K562 (cell line): ENCODE measurements around the gene ARMH4. TPM values are rescaled to one million over a fixed set of nuclear protein-coding genes. Genes with fewer than 3 reads are reported as not detected.

Experiments used
- ATAC-seq: fragments of 200-7000 bp; cut with Tn5 transposase; 3 replicates; pipeline ENCODE4 v1.9.1; 2020; ENCODE audit warnings: moderate library complexity
- BruUV-seq: library from RNA; stranded (reverse); fragments of 400-500 nt; replicated peaks from 2 replicates; lab custom pipeline; 2021; lab: Mats Ljungman, UMichigan
- CTCF ChIA-PET: fragments of 300-600 bp; formaldehyde crosslinking; extraction: SDS; loops from one replicate; lab custom pipeline; 2021; ENCODE audit warnings: low intra/inter-chr PET ratio; lab: Yijun Ruan, JAX
- POLR2A ChIA-PET: fragments of 300-600, 350-650 bp; sonication (Branson Sonifier 250); formaldehyde crosslinking; extraction: SDS; loops from one replicate; lab custom pipeline; 2021; ENCODE audit warnings: antibody characterized with exemption, inconsistent platforms; lab: Yijun Ruan, JAX
- DNase-seq, 4 experiments: peaks; one replicate each; pipeline versions ENCODE4 v3.0.0 to v3.0.0-alpha.2; 2011 to 2018; ENCODE audit warnings: low spot score in 3 of 4, mixed read lengths in 3 of 4; ENCODE audit errors: extremely low read depth in 1 of 4
- FAIRE-seq: peaks from 2 replicates; lab custom pipeline; 2011; peaks lifted over from hg19 to GRCh38; lab: Jason Lieb, UNC
- H2AFZ ChIP-seq: 2 replicates; pipeline ENCODE4 v1.6.0; 2011; ENCODE audit warnings: low read depth, low read length, control low read depth, inconsistent platforms
- H3K27ac ChIP-seq: fragments of 200-600 bp; 3 replicates; pipeline ENCODE4 v1.8.0; 2011; ENCODE audit warnings: low read depth, mild to moderate bottlenecking, control low read depth, inconsistent platforms, low read length, moderate library complexity, mixed read lengths; ENCODE audit errors: extremely low read depth
- H3K27me3 ChIP-seq, 2 experiments: fragments of 300-600 bp in 1 of 2; 2 replicates in 1 of 2; 3 replicates in 1 of 2; pipeline versions ENCODE4 v1.6.0 to v1.8.0; 2011; ENCODE audit warnings: inconsistent platforms in 2 of 2, low read length in 2 of 2, mild to moderate bottlenecking in 1 of 2, mixed read lengths in 1 of 2, moderate library complexity in 1 of 2; ENCODE audit not compliant: control insufficient read depth in 2 of 2, insufficient read depth in 2 of 2
- H3K36me3 ChIP-seq: fragments of 300-600 bp; 3 replicates; pipeline ENCODE4 v1.8.0; 2011; ENCODE audit warnings: mild to moderate bottlenecking, low read length, inconsistent platforms; ENCODE audit not compliant: control insufficient read depth, insufficient read depth
- H3K4me1 ChIP-seq, 2 experiments: fragments of 200-600 bp in 1 of 2; replicated peaks in 1 of 2; 2 replicates in 1 of 2; 3 replicates in 1 of 2; pipeline versions ENCODE4 v1.5.1 to v1.8.0; 2011; ENCODE audit warnings: inconsistent platforms in 2 of 2, low read length in 2 of 2, mild to moderate bottlenecking in 1 of 2, mixed read lengths in 1 of 2, moderate library complexity in 1 of 2; ENCODE audit not compliant: control insufficient read depth in 2 of 2, insufficient read depth in 2 of 2
- H3K4me2 ChIP-seq: 2 replicates; pipeline ENCODE4 v1.6.1; 2011; ENCODE audit warnings: low read length, control low read depth, inconsistent platforms, mixed read lengths; ENCODE audit not compliant: insufficient read depth
- H3K4me3 ChIP-seq: fragments of 200-600 bp; sonication (generic), shearing (Covaris generic); 2 replicates; pipeline ENCODE4 v1.5.1; 2016; ENCODE audit warnings: control low read depth, inconsistent platforms
- H3K79me2 ChIP-seq: fragments of 200-600 bp; 3 replicates; pipeline ENCODE4 v1.8.0; 2011; ENCODE audit warnings: low read length, inconsistent platforms; ENCODE audit not compliant: control insufficient read depth, insufficient read depth
- H3K9ac ChIP-seq, 2 experiments: 2 replicates each; pipeline versions ENCODE4 v1.6.0 to v1.6.1; 2011; ENCODE audit warnings: low read depth in 2 of 2, low read length in 2 of 2, control low read depth in 1 of 2, inconsistent platforms in 1 of 2, mild to moderate bottlenecking in 1 of 2, mixed read lengths in 1 of 2; ENCODE audit not compliant: insufficient read depth in 1 of 2
- H3K9me1 ChIP-seq: one replicate; pipeline ENCODE4 v1.6.0; 2011; ENCODE audit warnings: inconsistent platforms, mild to moderate bottlenecking, low read length, moderate library complexity; ENCODE audit not compliant: control insufficient read depth, insufficient read depth
- H3K9me3 ChIP-seq: replicated peaks from 2 replicates; pipeline ENCODE4 v1.5.1; 2011; ENCODE audit warnings: low read depth, low read length, inconsistent platforms; ENCODE audit not compliant: control insufficient read depth, insufficient read depth
- H4K20me1 ChIP-seq: replicated peaks from 2 replicates; pipeline ENCODE4 v1.6.1; 2011; ENCODE audit warnings: low read length, inconsistent platforms, mixed read lengths; ENCODE audit not compliant: control insufficient read depth, insufficient read depth
- BRD4 ChIP-seq: fragments of 200-600 bp; sonication (generic); IDR thresholded peaks from 2 replicates; pipeline ENCODE4 v1.6.1; 2017; ENCODE audit warnings: inconsistent platforms
- CHD2 ChIP-seq: IDR thresholded peaks from 2 replicates; pipeline ENCODE4 v1.6.1; 2011; ENCODE audit warnings: low read depth, low read length
- DACH1 ChIP-seq: fragments of 450-650 bp; IDR thresholded peaks from 2 replicates; pipeline ENCODE4 v1.6.1; 2018; ENCODE audit not compliant: partially characterized antibody
- DIDO1 ChIP-seq: fragments of 450-650 bp; IDR thresholded peaks from 2 replicates; pipeline ENCODE4 v1.6.1; 2016; ENCODE audit warnings: low read depth, missing biosample characterization, missing genetic modification characterization
- KLF1 ChIP-seq: fragments of 450-650 bp; IDR thresholded peaks from 2 replicates; pipeline ENCODE4 v1.6.1; 2016; ENCODE audit warnings: missing genetic modification characterization, missing compliant biosample characterization
- MAFK ChIP-seq: IDR thresholded peaks from 2 replicates; pipeline ENCODE4 v1.6.1; 2011; ENCODE audit warnings: low read length, improper control_type of control experiment
- MXI1 ChIP-seq: IDR thresholded peaks from 2 replicates; pipeline ENCODE4 v1.6.1; 2011; ENCODE audit warnings: low read depth, mild to moderate bottlenecking, improper control_type of control experiment, low read length
- NBN ChIP-seq: fragments of 450-650 bp; IDR thresholded peaks from 2 replicates; pipeline ENCODE4 v1.6.1; 2016; ENCODE audit warnings: low read depth, mild to moderate bottlenecking
- NR3C1 ChIP-seq: sonication (generic); formaldehyde crosslinking; IDR thresholded peaks from 2 replicates; pipeline ENCODE4 v1.8.1; 2022; ENCODE audit warnings: missing genetic modification reagents
- PKNOX1 ChIP-seq: fragments of 450-650 bp; IDR thresholded peaks from 2 replicates; pipeline ENCODE4 v1.6.1; 2016
- PML ChIP-seq: IDR thresholded peaks from 2 replicates; pipeline ENCODE4 v1.6.1; 2012; ENCODE audit warnings: low read length, inconsistent platforms
- RAD21 ChIP-seq, 2 experiments: fragments of 250-450 bp in 1 of 2; fragments of 450-650 bp in 1 of 2; sonication (Bioruptor Pico) in 1 of 2; formaldehyde crosslinking in 1 of 2; IDR thresholded peaks in 1 of 2; conservative IDR thresholded peaks in 1 of 2; 2 replicates each; pipeline versions ENCODE4 v1.4.0 to v1.8.0; 2020 to 2022; ENCODE audit warnings: mild to moderate bottlenecking in 2 of 2, moderate library complexity in 1 of 2
- ZBTB17 ChIP-seq: fragments of 450-650 bp; formaldehyde crosslinking; IDR thresholded peaks from 2 replicates; pipeline ENCODE4 v1.4.0; 2020; ENCODE audit warnings: mild to moderate bottlenecking
- WGBS: fragments of 100-300 bp; shearing (Covaris generic); methylation state at CpG from one replicate; pipeline ENCODE4 v1.1.6; 2016; ENCODE audit warnings: low coverage, mixed read lengths; ENCODE audit not compliant: insufficient coverage; ENCODE audit errors: missing lambda C conversion rate; 5-methylcytosine and 5-hydroxymethylcytosine counted together
- in situ Hi-C: fragments of 300-500 bp; cut with MboI; formaldehyde crosslinking; loops from 4 replicates; pipeline ENCODE4 v1.15.0; 2018; ENCODE audit warnings: inconsistent platforms, mixed read lengths
- intact Hi-C: fragments of 100-400 bp; cut with micrococcal nuclease; formaldehyde crosslinking; loops from 2 replicates; pipeline ENCODE4 v1.14.2; 2022
- polyA plus RNA-seq, 8 experiments: library from polyadenylated mRNA; depleted of rRNA in 4 of 8; stranded (reverse) in 5 of 8; unstranded in 3 of 8; fragments of >200 nt; fragmentation: Nextera tagmentation in 2 of 8; fragmentation: Illumina TruSeq in 1 of 8; extraction: Ambion mirVana in 2 of 8; extraction: Trizol in 1 of 8; gene quantifications; 2 replicates each; pipeline versions ENCODE4 v1.2.1 to v1.2.3, GENCODE V29; 2011 to 2014; ENCODE audit warnings: inconsistent platforms in 1 of 8, missing spikeins in 1 of 8
- total RNA-seq, 7 experiments: library from RNA; depleted of rRNA in 6 of 7; stranded (reverse); fragments of >200 nt in 6 of 7; fragmentation: Illumina TruSeq in 2 of 7; extraction: Trizol in 2 of 7; gene quantifications; 2 replicates each; pipeline versions ENCODE4 v1.2.1 to v1.2.3, GENCODE V29; 2011 to 2021; ENCODE audit warnings: low replicate concordance in 1 of 7
- TF ChIP-seq, protein P1 (sequence below), 2 experiments: IDR thresholded peaks; 2 replicates each; pipeline ENCODE4 v1.6.1; 2011; ENCODE audit warnings: borderline replicate concordance in 1 of 2, control low read depth in 1 of 2, low read depth in 1 of 2, low read length in 1 of 2, mild to moderate bottlenecking in 1 of 2, mixed read lengths in 1 of 2, moderate library complexity in 1 of 2; ENCODE audit not compliant: insufficient read depth in 1 of 2, insufficient read length in 1 of 2, poor library complexity in 1 of 2, severe bottlenecking in 1 of 2; ENCODE audit errors: extremely low read depth in 1 of 2
- TF ChIP-seq, protein P2 (sequence below): conservative IDR thresholded peaks from 2 replicates; pipeline ENCODE4 v1.6.1; 2011; ENCODE audit warnings: low read depth, mild to moderate bottlenecking, low read length; ENCODE audit not compliant: control insufficient read depth

The ARMH4 gene
- total and polyA plus RNA-seq, 9 of the 15 experiments (the other 6 are each of a cell fraction or from before 2014, with no cell fraction given) = 0.06 to 0.98 (median 0.07) TPM; not detected in 2

DNA sequence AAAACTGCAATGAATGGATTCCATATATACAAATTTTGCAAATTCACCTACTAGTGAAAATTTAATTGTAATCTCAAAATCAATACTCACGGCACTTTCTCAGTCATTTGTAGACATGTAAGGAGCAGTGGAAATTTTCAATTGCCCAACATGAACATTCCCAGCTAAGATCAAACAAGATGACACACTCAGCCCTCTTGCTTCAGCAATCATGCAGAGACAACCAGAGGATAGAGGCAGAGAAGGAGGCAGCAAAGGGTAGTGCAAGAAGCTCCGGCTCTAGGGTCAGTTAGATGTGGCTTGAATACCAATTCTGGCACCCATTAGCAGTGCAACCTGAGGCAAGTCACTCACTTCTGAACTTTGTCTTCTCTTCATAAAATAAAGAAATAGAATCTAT, 194.6 kb downstream of the ARMH4 start:
- intact Hi-C loops = no loop called here
- DNase-seq = no peak
- H3K36me3 ChIP-seq = no peaks in the 10 kb centered on the region
- no peaks in the 10 kb centered on the region for H3K79me2 ChIP-seq
- no peaks in the 10 kb centered on the region for H4K20me1 ChIP-seq
- H3K9me3 ChIP-seq = no peaks in the 10 kb centered on the region
- no peaks in the 10 kb centered on the region for H3K9me1 ChIP-seq
- H3K4me2 ChIP-seq = no peak overlapping the region
- FAIRE-seq = no peak
- H3K27me3 ChIP-seq = no peaks in the 10 kb centered on the region
- no peaks in the 10 kb centered on the region for H3K4me1 ChIP-seq
- in situ Hi-C loops = no loop called here
- TF ChIP-seq, protein P1, sequence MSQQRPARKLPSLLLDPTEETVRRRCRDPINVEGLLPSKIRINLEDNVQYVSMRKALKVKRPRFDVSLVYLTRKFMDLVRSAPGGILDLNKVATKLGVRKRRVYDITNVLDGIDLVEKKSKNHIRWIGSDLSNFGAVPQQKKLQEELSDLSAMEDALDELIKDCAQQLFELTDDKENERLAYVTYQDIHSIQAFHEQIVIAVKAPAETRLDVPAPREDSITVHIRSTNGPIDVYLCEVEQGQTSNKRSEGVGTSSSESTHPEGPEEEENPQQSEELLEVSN (IDR thresholded peaks at IDR 0.05; ENCODE audit: borderline replicate concordance in 1 of 2, extremely low read depth in 1 of 2, insufficient read depth in 1 of 2, insufficient read length in 1 of 2, low read depth in 1 of 2, low read length in 1 of 2, poor library complexity in 1 of 2, severe bottlenecking in 1 of 2) = no peak
- no peak for TF ChIP-seq DACH1
- no peak for TF ChIP-seq CHD2
- no peak for TF ChIP-seq MAFK
- no peak for TF ChIP-seq PKNOX1
- TF ChIP-seq, protein P2, sequence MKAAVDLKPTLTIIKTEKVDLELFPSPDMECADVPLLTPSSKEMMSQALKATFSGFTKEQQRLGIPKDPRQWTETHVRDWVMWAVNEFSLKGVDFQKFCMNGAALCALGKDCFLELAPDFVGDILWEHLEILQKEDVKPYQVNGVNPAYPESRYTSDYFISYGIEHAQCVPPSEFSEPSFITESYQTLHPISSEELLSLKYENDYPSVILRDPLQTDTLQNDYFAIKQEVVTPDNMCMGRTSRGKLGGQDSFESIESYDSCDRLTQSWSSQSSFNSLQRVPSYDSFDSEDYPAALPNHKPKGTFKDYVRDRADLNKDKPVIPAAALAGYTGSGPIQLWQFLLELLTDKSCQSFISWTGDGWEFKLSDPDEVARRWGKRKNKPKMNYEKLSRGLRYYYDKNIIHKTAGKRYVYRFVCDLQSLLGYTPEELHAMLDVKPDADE = no peak
- TF ChIP-seq DIDO1 (tag) = no peak
- TF ChIP-seq PML = no peak
- no peak for TF ChIP-seq RAD21 (CRISPR knock-in tag; conservative IDR thresholded peaks at IDR 0.05 in 1 of 2, IDR thresholded peaks at IDR 0.05 in 1 of 2)
- TF ChIP-seq BRD4 = no peak
- no peak for TF ChIP-seq ZBTB17 (CRISPR knock-in tag)
- no peak for TF ChIP-seq NR3C1 (CRISPR knock-in tag)
- TF ChIP-seq KLF1 (tag) = no peak
- no peak for TF ChIP-seq NBN
- no peak for TF ChIP-seq MXI1
- TF ChIP-seq, all 486 proteins: peak for 0
- WGBS = 0% methylated on average over 2 of the region's 2 CpGs
- Histone ChIP-seq H3K9ac (no peak overlapping the region), H2AFZ (no peak overlapping the region), H3K4me3 (no peak overlapping the region), H3K27ac (no peak overlapping the region)
- no TSS peak for BruUV-seq
- ChIA-PET CTCF (no interaction called here), POLR2A (no interaction called here)
- no peak for ATAC-seq
